ENCODE data around the gene SLC24A1.

The SLC24A1 gene

DNA sequence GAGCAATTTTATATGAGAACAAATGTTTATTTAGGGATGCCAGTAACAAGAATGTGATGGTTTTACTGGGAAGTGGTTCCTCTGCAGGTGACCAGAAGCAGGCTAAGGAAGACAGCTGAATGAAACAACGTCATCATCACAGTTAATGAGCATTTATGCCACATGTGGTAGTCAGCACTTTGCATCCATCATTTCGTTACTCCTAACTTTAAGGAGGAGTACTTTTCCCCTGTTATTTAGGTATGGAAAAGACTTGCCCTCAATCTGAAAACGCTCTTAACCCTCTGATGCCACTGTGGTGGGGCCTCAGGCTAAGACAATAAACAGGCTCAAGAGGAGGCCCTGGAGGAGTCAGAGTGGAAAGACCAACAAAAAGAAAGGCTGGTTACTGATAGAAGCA, 42.0 kb upstream of the SLC24A1 start:
- TF ChIP-seq, protein P1, sequence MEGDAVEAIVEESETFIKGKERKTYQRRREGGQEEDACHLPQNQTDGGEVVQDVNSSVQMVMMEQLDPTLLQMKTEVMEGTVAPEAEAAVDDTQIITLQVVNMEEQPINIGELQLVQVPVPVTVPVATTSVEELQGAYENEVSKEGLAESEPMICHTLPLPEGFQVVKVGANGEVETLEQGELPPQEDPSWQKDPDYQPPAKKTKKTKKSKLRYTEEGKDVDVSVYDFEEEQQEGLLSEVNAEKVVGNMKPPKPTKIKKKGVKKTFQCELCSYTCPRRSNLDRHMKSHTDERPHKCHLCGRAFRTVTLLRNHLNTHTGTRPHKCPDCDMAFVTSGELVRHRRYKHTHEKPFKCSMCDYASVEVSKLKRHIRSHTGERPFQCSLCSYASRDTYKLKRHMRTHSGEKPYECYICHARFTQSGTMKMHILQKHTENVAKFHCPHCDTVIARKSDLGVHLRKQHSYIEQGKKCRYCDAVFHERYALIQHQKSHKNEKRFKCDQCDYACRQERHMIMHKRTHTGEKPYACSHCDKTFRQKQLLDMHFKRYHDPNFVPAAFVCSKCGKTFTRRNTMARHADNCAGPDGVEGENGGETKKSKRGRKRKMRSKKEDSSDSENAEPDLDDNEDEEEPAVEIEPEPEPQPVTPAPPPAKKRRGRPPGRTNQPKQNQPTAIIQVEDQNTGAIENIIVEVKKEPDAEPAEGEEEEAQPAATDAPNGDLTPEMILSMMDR (IDR thresholded peaks at IDR 0.05; ENCODE audit: unreplicated experiment in 3 of 3), result no peak
- no peaks in the 10 kb centered on the region for H3K27me3 Mint-ChIP-seq (ENCODE audit: low read depth)
- no peaks in the 10 kb centered on the region for H3K4me1 Mint-ChIP-seq
- peaks cover 74% of the 10 kb centered on the region for H3K36me3 Mint-ChIP-seq (ENCODE audit: low read depth)
- peak overlapping the region in 2 of 3 experiments; percentile 68 to 74 for H3K27ac Mint-ChIP-seq
- no peak overlapping the region for H3K4me3 Mint-ChIP-seq
- no peaks in the 10 kb centered on the region for H3K9me3 Mint-ChIP-seq

DNA sequence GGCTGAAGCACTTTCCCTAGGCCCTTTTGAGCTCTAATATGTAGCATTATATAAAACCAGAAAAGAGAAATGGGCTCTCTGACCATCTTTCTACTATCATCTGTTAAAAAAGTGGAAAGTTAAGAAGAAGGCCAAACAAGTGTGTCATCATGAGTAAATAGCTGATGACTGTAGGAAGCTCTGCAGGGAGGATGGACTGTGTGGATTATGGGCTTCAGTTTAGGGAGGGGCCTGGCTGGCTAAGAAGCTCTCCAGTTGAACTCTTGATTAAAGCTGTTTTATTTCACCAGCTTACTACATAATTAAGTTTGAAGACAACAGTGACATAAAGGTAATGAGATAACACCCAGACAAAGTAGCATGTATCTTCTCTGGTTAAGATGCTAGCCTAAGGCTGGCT, 41.5 kb upstream of the SLC24A1 start:
- Mint-ChIP-seq H3K27me3 (ENCODE audit: low read depth) (no peaks in the 10 kb centered on the region), H3K9me3 (no peaks in the 10 kb centered on the region), H3K4me3 (no peak overlapping the region), H3K36me3 (ENCODE audit: low read depth) (peaks cover 71% of the 10 kb centered on the region), H3K4me1 (no peaks in the 10 kb centered on the region), H3K27ac (peak overlapping the region in 2 of 3 experiments; percentile 68 to 74)
- TF ChIP-seq, protein P1 (IDR thresholded peaks at IDR 0.05; ENCODE audit: unreplicated experiment in 3 of 3), result no peak

DNA sequence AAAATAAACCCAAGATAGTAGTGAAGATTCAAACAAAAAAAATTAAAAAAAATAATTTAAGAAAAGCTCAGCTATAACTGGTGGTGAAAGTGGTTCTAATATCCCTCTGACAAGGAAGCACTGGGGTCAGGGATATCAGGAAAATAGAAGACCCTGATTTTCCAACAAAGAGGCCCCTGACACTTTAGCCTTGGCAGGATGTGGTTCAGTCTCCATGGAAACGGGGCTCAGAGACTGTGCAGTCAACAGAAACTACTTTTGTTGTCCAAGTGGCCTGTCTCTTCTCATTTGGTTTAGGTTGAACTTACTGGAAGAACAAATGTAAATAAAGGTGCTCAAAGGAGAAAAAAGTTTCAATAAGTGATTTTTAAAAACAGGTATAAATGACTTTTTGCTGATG, 38.0 kb upstream of the SLC24A1 start:
- Mint-ChIP-seq H3K27ac (peak overlapping the region in 1 of 3 experiments; percentile 68), H3K9me3 (no peaks in the 10 kb centered on the region), H3K36me3 (ENCODE audit: low read depth) (peaks cover 65% of the 10 kb centered on the region), H3K4me1 (no peaks in the 10 kb centered on the region), H3K4me3 (no peak overlapping the region), H3K27me3 (ENCODE audit: low read depth) (no peaks in the 10 kb centered on the region)
- TF ChIP-seq, protein P1 (IDR thresholded peaks at IDR 0.05; ENCODE audit: unreplicated experiment in 3 of 3), result no peak

DNA sequence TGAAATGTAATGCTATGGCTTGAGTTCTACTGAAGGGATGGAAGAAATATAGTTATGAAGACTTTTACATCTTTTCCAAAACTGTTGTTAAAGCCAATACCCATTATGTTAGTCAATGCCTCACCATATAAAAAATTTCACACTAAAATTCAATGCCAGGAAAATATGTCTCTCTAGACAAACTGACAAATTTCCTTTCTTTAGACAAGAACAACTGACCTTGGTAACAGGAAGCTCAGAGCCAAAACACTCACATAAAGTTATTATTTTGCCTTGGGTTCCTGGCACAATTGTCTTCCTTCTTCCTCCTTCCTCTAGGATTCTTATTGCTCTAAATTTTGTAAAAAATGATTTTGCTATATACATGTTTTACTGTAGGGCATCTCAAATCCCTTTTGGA, 37.5 kb upstream of the SLC24A1 start:
- Mint-ChIP-seq H3K27ac (peak overlapping the region in 1 of 3 experiments; percentile 68), H3K4me3 (no peak overlapping the region), H3K36me3 (ENCODE audit: low read depth) (peaks cover 60% of the 10 kb centered on the region), H3K27me3 (ENCODE audit: low read depth) (no peaks in the 10 kb centered on the region), H3K9me3 (no peaks in the 10 kb centered on the region), H3K4me1 (no peaks in the 10 kb centered on the region)
- TF ChIP-seq, protein P1 (IDR thresholded peaks at IDR 0.05; ENCODE audit: unreplicated experiment in 3 of 3), result no peak

DNA sequence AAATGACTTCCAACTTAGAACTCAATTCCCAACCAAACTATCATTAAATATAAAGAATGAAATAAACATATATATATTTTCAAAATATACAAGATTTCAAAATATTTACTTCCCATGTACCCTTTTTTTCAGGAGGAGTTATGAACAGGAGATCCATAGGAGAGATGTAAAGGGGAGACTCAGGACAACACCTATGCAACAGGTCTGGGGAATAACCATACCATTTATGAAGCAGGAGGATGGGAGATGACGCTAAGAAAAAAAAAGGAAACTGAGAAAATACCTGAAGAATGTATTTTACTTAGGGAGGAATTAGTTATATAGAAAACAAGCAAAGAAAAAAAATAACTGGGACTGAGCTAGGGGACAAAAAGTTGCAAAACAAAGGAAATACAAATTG, 34.6 kb upstream of the SLC24A1 start:
- H3K27me3 Mint-ChIP-seq (ENCODE audit: low read depth), result no peaks in the 10 kb centered on the region
- H3K4me1 Mint-ChIP-seq, result no peaks in the 10 kb centered on the region
- H3K36me3 Mint-ChIP-seq (ENCODE audit: low read depth), result peaks cover 66% of the 10 kb centered on the region
- TF ChIP-seq, protein P1 (IDR thresholded peaks at IDR 0.05; ENCODE audit: unreplicated experiment in 3 of 3), result no peak
- H3K9me3 Mint-ChIP-seq, result no peaks in the 10 kb centered on the region
- H3K4me3 Mint-ChIP-seq, result no peak overlapping the region
- no peak overlapping the region for H3K27ac Mint-ChIP-seq

DNA sequence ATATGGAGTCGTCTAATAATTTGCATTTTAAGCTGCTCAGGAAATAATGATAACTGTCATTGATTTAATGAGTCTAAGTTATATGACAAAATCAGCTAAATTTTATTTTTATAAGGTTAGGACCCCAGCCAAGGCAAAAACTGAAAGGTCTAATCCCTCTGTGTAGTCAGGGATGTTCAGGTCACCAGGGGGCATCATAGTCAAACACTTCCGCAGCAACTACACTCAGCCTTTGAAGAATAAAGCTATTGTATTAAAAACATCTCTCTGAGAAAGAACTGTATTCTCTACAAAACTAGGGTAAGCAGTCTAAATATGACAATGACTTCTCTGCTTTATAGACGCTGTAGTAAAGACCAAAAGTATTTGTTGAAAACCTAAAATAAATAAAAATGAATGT, 25.8 kb upstream of the SLC24A1 start:
- TF ChIP-seq, protein P1 (IDR thresholded peaks at IDR 0.05; ENCODE audit: unreplicated experiment in 3 of 3), result no peak
- Mint-ChIP-seq H3K27me3 (ENCODE audit: low read depth) (no peaks in the 10 kb centered on the region), H3K4me1 (no peaks in the 10 kb centered on the region), H3K9me3 (no peaks in the 10 kb centered on the region), H3K4me3 (no peak overlapping the region), H3K27ac (no peak overlapping the region), H3K36me3 (ENCODE audit: low read depth) (peaks cover 48% of the 10 kb centered on the region)

Measured in nephron (organoid).